HepG2 (cell line): Measurements from ENCODE around the gene GP9. TPM values are rescaled to one million over a fixed set of nuclear protein-coding genes. Genes with fewer than 3 reads are reported as not detected.
A peak's percentile ranks its signal among the peaks of the same experiment; 100 is the strongest.

Experiments
- ATAC-seq: fragments of 200-7000 bp; cut with Tn5 transposase; 3 replicates; pipeline ENCODE4 v1.9.1; 2020; ENCODE audit warnings: mild to moderate bottlenecking, moderate library complexity
- BruUV-seq: library from RNA; stranded (reverse); fragments of 400-500 nt; replicated peaks from 2 replicates; lab custom pipeline; 2021; lab: Mats Ljungman, UMichigan
- CTCF ChIA-PET: fragments of 300-600 bp; formaldehyde crosslinking; extraction: SDS; loops from one replicate; lab custom pipeline; 2021; ENCODE audit warnings: low total read pairs, inconsistent platforms, low intra/inter-chr PET ratio; lab: Yijun Ruan, JAX
- POLR2A ChIA-PET: fragments of 350-600 bp; sonication (Branson Sonifier 250); formaldehyde crosslinking; loops from one replicate; lab custom pipeline; 2020; ENCODE audit warnings: antibody characterized with exemption, inconsistent platforms; lab: Yijun Ruan, JAX
- DNase-seq: peaks from one replicate; pipeline ENCODE4 v3.0.0-alpha.2; 2015; ENCODE audit warnings: low spot score
- FAIRE-seq: peaks from 3 replicates; lab custom pipeline; 2011; peaks lifted over from hg19 to GRCh38; lab: Jason Lieb, UNC
- H2AFZ ChIP-seq: one replicate; pipeline ENCODE4 v1.6.1; 2011; ENCODE audit warnings: low read length, inconsistent platforms
- H3K27ac ChIP-seq: fragments of 300-600 bp; 3 replicates; pipeline ENCODE4 v1.8.0; 2011; ENCODE audit warnings: mixed run types, mild to moderate bottlenecking, mixed read lengths, low read length, inconsistent platforms; ENCODE audit not compliant: insufficient read depth; ENCODE audit errors: extremely low read length
- H3K27me3 ChIP-seq, 2 experiments: fragments of 200-600 bp in 1 of 2; 2 replicates in 1 of 2; 3 replicates in 1 of 2; pipeline versions ENCODE4 v1.6.0 to v1.8.0; 2011; ENCODE audit warnings: low read length in 2 of 2, mild to moderate bottlenecking in 2 of 2, moderate library complexity in 2 of 2, inconsistent platforms in 1 of 2; ENCODE audit not compliant: insufficient read depth in 2 of 2, control insufficient read depth in 1 of 2
- H3K36me3 ChIP-seq, 2 experiments: fragments of 200-600 bp in 1 of 2; replicated peaks in 1 of 2; 2 replicates in 1 of 2; 3 replicates in 1 of 2; pipeline versions ENCODE4 v1.5.1 to v1.8.0; 2011; ENCODE audit warnings: low read length in 2 of 2, inconsistent platforms in 1 of 2; ENCODE audit not compliant: insufficient read depth in 2 of 2, control insufficient read depth in 1 of 2
- H3K4me1 ChIP-seq: 2 replicates; pipeline ENCODE4 v1.5.1; 2012; ENCODE audit warnings: low read length, inconsistent platforms; ENCODE audit not compliant: insufficient read depth
- H3K4me2 ChIP-seq: 2 replicates; pipeline ENCODE4 v1.6.0; 2011; ENCODE audit warnings: low read depth, low read length, inconsistent platforms
- H3K4me3 ChIP-seq, 3 experiments: fragments of 200-600 bp in 1 of 3; sonication (generic), shearing (Covaris generic) in 1 of 3; replicated peaks in 1 of 3; 2 replicates each; pipeline ENCODE4 v1.5.1; 2011 to 2016; ENCODE audit warnings: low read length in 3 of 3, inconsistent platforms in 2 of 3, low read depth in 2 of 3, mild to moderate bottlenecking in 2 of 3, control low read depth in 1 of 3, mixed read lengths in 1 of 3; ENCODE audit not compliant: insufficient read depth in 1 of 3
- H3K79me2 ChIP-seq: one replicate; pipeline ENCODE4 v1.6.1; 2011; ENCODE audit warnings: low read length, inconsistent platforms; ENCODE audit not compliant: insufficient read depth
- H3K9ac ChIP-seq: 2 replicates; pipeline ENCODE4 v1.6.0; 2011; ENCODE audit warnings: mild to moderate bottlenecking, low read depth, low read length, inconsistent platforms; ENCODE audit not compliant: insufficient read depth
- H3K9me3 ChIP-seq: 2 replicates; pipeline ENCODE4 v1.5.1; 2012; ENCODE audit warnings: mild to moderate bottlenecking, low read length
- H4K20me1 ChIP-seq: 2 replicates; pipeline ENCODE4 v1.6.0; 2011; ENCODE audit warnings: inconsistent platforms, mild to moderate bottlenecking, low read length, moderate library complexity; ENCODE audit not compliant: insufficient read depth
- ATF6 ChIP-seq: sonication (generic); formaldehyde crosslinking; conservative IDR thresholded peaks from 2 replicates; pipeline ENCODE4 v1.4.0; 2020; ENCODE audit warnings: missing genetic modification reagents
- HOXA5 ChIP-seq: sonication (generic); formaldehyde crosslinking; IDR thresholded peaks from 2 replicates; pipeline ENCODE4 v1.4.0; 2020; ENCODE audit warnings: missing genetic modification reagents
- MAZ ChIP-seq, 2 experiments: sonication (generic) in 1 of 2; formaldehyde crosslinking in 1 of 2; IDR thresholded peaks; 2 replicates each; pipeline versions ENCODE4 v1.5.0 to v1.6.1; 2012 to 2020; ENCODE audit warnings: low read depth in 2 of 2, mild to moderate bottlenecking in 2 of 2, borderline replicate concordance in 1 of 2, improper control_type of control experiment in 1 of 2, low read length in 1 of 2, missing genetic modification reagents in 1 of 2, moderate library complexity in 1 of 2
- PPARG ChIP-seq: conservative IDR thresholded peaks from 2 replicates; pipeline ENCODE4 v1.6.1; 2016; ENCODE audit warnings: missing biosample characterization, missing genetic modification reagents
- RNF2 ChIP-seq: fragments of 450-650 bp; conservative IDR thresholded peaks from 2 replicates; pipeline ENCODE4 v1.6.1; 2016; ENCODE audit warnings: low read depth
- ZMYM3 ChIP-seq: sonication (generic); formaldehyde crosslinking; IDR thresholded peaks from 2 replicates; pipeline ENCODE4 v1.5.1; 2020; ENCODE audit warnings: mild to moderate bottlenecking, missing genetic modification reagents
- ZNF230 ChIP-seq: sonication (generic); formaldehyde crosslinking; IDR thresholded peaks from 2 replicates; pipeline ENCODE4 v1.4.0; 2020; ENCODE audit warnings: mild to moderate bottlenecking, missing genetic modification reagents
- ZNF30 ChIP-seq: sonication (generic); formaldehyde crosslinking; IDR thresholded peaks from 2 replicates; pipeline ENCODE4 v1.5.0; 2020; ENCODE audit warnings: mild to moderate bottlenecking, missing genetic modification reagents
- WGBS: methylation state at CpG from one replicate; pipeline ENCODE4 v1.1.6; 2017; ENCODE audit warnings: low lambda C conversion rate; 5-methylcytosine and 5-hydroxymethylcytosine counted together
- in situ Hi-C: cut with HindIII; loops from 2 replicates; pipeline ENCODE4 v1.10.0; 2017; ENCODE audit warnings: low pct_unique_long_range_greater_than_20kb; ENCODE audit not compliant: extremely low pct_ligation_motif_present
- intact Hi-C: fragments of 100-400 bp; cut with micrococcal nuclease; formaldehyde crosslinking; loops from one replicate; pipeline ENCODE4 v1.10.0; 2022; ENCODE audit not compliant: unreplicated experiment
- polyA plus RNA-seq, 8 experiments: library from polyadenylated mRNA; depleted of rRNA in 3 of 8; stranded (reverse) in 7 of 8; unstranded in 1 of 8; fragments of >200 nt; fragmentation: Illumina TruSeq in 4 of 8; extraction: Trizol in 4 of 8; gene quantifications; 2 replicates each; pipeline versions ENCODE4 v1.2.1 to v1.2.3, GENCODE V29; 2011 to 2016; ENCODE audit warnings: low read depth in 4 of 8, missing spikeins in 1 of 8, mixed read lengths in 1 of 8; ENCODE audit not compliant: insufficient read depth in 1 of 8
- total RNA-seq, 5 experiments: library from RNA; depleted of rRNA; stranded (reverse); fragments of >200 nt; fragmentation: Illumina TruSeq; extraction: Trizol; gene quantifications; 2 replicates each; pipeline ENCODE4 v1.2.3, GENCODE V29; 2016; ENCODE audit warnings: low read depth in 1 of 5

The GP9 gene
- total and polyA plus RNA-seq, 2 of the 13 experiments (the other 11 are each of a cell fraction or from before 2014, with no cell fraction given) = not detected

- no peak for ATAC-seq
- TF ChIP-seq ZNF230 (CRISPR knock-in tag) (no peak), ZNF30 (CRISPR knock-in tag) (no peak), ZMYM3 (CRISPR knock-in tag) (0 out of 2 replicates have a peak, but pooled peaks have one; percentile 15)
- DNase-seq = no peak
- Histone ChIP-seq H3K4me2 (no peak overlapping the region), H3K4me3 (no peak overlapping the region), H2AFZ (no peak overlapping the region), H3K9me3 (no peaks in the 10 kb centered on the region), H3K36me3 (no peaks in the 10 kb centered on the region), H3K79me2 (no peaks in the 10 kb centered on the region), H3K9ac (no peak overlapping the region), H3K27me3 (peaks cover 0 to 21% of the 10 kb centered on the region in 2 experiments; a peak in 2 of 5 replicates), H3K27ac (no peak overlapping the region), H4K20me1 (no peaks in the 10 kb centered on the region), H3K4me1 (peaks cover 45% of the 10 kb centered on the region)
- FAIRE-seq = no peak
- in situ Hi-C loops = no loop called here
- WGBS = 72% methylated on average over 4 of the region's 4 CpGs
- no TSS peak for BruUV-seq
- intact Hi-C loops = no loop called here
- ChIA-PET CTCF (no interaction called here), POLR2A (no interaction called here)
Measured at GRCh38 chr3:129057249-129057648, 3.3 kb upstream of the GP9 start.

- DNase-seq (no peak), FAIRE-seq (no peak), ATAC-seq (no peak)
- POLR2A ChIA-PET = no interaction called here
- H3K36me3 ChIP-seq = no peaks in the 10 kb centered on the region
- WGBS = 33% methylated on average over 3 of the region's 4 CpGs
- intact Hi-C loops (no loop called here), in situ Hi-C loops (no loop called here)
- H4K20me1 ChIP-seq = no peaks in the 10 kb centered on the region
- peaks cover 31% of the 10 kb centered on the region for H3K4me1 ChIP-seq
- no peak overlapping the region for H3K9ac ChIP-seq
- no TSS peak for BruUV-seq
- TF ChIP-seq ATF6 = no peak
- TF ChIP-seq MAZ (IDR thresholded peaks at IDR 0.05; ENCODE audit: borderline replicate concordance, low read depth, low read length) = no peak
- TF ChIP-seq MAZ (CRISPR knock-in tag; IDR thresholded peaks at IDR 0.05; ENCODE audit: low read depth) = no peak
- no peak for TF ChIP-seq PPARG (CRISPR knock-in tag)
- no peak for TF ChIP-seq HOXA5 (CRISPR knock-in tag)
- TF ChIP-seq RNF2 = no peak
- no peaks in the 10 kb centered on the region for H3K9me3 ChIP-seq
- H2AFZ ChIP-seq = no peak overlapping the region
- H3K79me2 ChIP-seq = no peaks in the 10 kb centered on the region
- H3K4me2 ChIP-seq = no peak overlapping the region
- CTCF ChIA-PET = no interaction called here
- H3K27me3 ChIP-seq = peaks cover 0 to 28% of the 10 kb centered on the region in 2 experiments; a peak in 3 of 5 replicates
- H3K4me3 ChIP-seq = no peak overlapping the region
- H3K27ac ChIP-seq = no peak overlapping the region
Measured at GRCh38 chr3:129058441-129059200, 2.0 kb upstream of the GP9 start.
